Calu3 (cell line): ENCODE data around the gene SPDYE4. TPM values are rescaled to one million over a fixed set of nuclear protein-coding genes. Genes with fewer than 3 reads are reported as not detected.

ENCODE experiments used
- BruUV-seq: library from RNA; stranded (reverse); fragments of 400-500 nt; replicated peaks from 2 replicates; lab custom pipeline; 2021; lab: Mats Ljungman, UMichigan
- CTCF ChIA-PET: fragments of 300-600 bp; sonication (Branson Sonifier 250); formaldehyde crosslinking; loops from one replicate; lab custom pipeline; 2022; ENCODE audit warnings: antibody characterized with exemption; lab: Charles Lee
- DNase-seq: peaks from one replicate; pipeline ENCODE4 v3.0.0; 2022
- H3K27ac Mint-ChIP-seq: one replicate; pipeline ENCODE4 v1.8.0; 2022; ENCODE audit warnings: mixed read lengths; ENCODE audit not compliant: unreplicated experiment
- H3K27me3 Mint-ChIP-seq: one replicate; pipeline ENCODE4 v1.8.0; 2022; ENCODE audit warnings: mixed read lengths; ENCODE audit not compliant: unreplicated experiment
- H3K36me3 Mint-ChIP-seq: one replicate; pipeline ENCODE4 v1.8.0; 2022; ENCODE audit warnings: mild to moderate bottlenecking, moderate library complexity, mixed read lengths; ENCODE audit not compliant: insufficient read depth, unreplicated experiment
- H3K4me1 Mint-ChIP-seq: one replicate; pipeline ENCODE4 v1.8.0; 2022; ENCODE audit warnings: mild to moderate bottlenecking, low read depth, mixed read lengths; ENCODE audit not compliant: unreplicated experiment
- H3K4me3 Mint-ChIP-seq: one replicate; pipeline ENCODE4 v1.8.0; 2022; ENCODE audit warnings: mild to moderate bottlenecking, low read depth, moderate library complexity, mixed read lengths; ENCODE audit not compliant: unreplicated experiment
- H3K9me3 Mint-ChIP-seq: one replicate; pipeline ENCODE4 v1.8.0; 2022; ENCODE audit warnings: low read depth, mixed read lengths; ENCODE audit not compliant: unreplicated experiment
- intact Hi-C: fragments of 100-400 bp; cut with micrococcal nuclease; formaldehyde crosslinking; loops from one replicate; pipeline ENCODE4 v1.10.0; 2022; ENCODE audit not compliant: unreplicated experiment
- total RNA-seq: library from RNA; stranded (reverse); gene quantifications from 2 replicates; pipeline ENCODE4 v1.2.3, GENCODE V29; 2022
- TF ChIP-seq, protein P1 (sequence below): fragments of 200-600 bp; IDR thresholded peaks from one replicate; pipeline ENCODE4 v1.8.0; 2022; ENCODE audit warnings: antibody characterized with exemption; ENCODE audit not compliant: unreplicated experiment

The SPDYE4 gene
- total RNA-seq, 1 experiment from 2014 or later = not detected

DNA sequence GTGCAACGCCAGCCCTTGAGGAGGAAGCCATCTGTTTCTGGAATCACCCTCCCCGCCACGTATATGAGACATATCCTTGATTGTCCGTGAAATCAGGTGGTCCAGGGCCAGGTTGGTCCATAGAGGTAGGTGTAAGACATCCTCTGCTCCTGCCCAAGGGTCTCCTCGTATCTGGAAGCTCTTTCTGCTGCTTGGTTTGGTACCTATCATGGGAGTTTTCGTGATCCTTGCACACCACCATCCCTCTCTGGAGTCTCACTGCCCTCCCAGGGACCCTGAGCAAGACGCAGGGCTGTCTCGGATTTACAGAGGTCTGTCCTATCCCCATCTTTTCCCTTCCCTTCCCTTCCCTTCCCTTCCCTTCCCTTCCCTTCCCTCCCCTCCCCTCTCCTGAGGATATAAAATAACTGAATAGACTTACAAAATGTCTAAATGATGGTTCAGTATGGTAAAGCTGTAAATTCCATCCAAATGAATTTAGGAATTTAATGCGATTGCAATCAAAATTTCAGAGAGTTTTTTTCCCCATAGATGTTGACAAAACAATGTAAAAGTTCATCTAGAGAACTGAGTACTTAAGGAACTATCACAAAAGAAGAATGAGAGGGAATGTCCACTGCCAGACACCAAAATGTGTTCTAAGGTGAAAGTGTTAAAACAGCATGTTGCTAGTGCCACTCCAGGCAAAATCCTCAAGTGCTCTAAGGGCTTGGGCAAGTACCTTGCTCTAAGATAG is 11.7 kb downstream of the SPDYE4 start:
- H3K27ac Mint-ChIP-seq = no peak overlapping the region
- H3K9me3 Mint-ChIP-seq = no peaks in the 10 kb centered on the region
- no peaks in the 10 kb centered on the region for H3K36me3 Mint-ChIP-seq
- peaks cover 47% of the 10 kb centered on the region for H3K27me3 Mint-ChIP-seq
- TF ChIP-seq, protein P1, sequence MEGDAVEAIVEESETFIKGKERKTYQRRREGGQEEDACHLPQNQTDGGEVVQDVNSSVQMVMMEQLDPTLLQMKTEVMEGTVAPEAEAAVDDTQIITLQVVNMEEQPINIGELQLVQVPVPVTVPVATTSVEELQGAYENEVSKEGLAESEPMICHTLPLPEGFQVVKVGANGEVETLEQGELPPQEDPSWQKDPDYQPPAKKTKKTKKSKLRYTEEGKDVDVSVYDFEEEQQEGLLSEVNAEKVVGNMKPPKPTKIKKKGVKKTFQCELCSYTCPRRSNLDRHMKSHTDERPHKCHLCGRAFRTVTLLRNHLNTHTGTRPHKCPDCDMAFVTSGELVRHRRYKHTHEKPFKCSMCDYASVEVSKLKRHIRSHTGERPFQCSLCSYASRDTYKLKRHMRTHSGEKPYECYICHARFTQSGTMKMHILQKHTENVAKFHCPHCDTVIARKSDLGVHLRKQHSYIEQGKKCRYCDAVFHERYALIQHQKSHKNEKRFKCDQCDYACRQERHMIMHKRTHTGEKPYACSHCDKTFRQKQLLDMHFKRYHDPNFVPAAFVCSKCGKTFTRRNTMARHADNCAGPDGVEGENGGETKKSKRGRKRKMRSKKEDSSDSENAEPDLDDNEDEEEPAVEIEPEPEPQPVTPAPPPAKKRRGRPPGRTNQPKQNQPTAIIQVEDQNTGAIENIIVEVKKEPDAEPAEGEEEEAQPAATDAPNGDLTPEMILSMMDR = no peak
- CTCF ChIA-PET = interaction anchor here (0.6 to 2.0 kb wide), 3 partner anchors 25 to 363 kb away, joined by 4 to 12 read pairs (median 6); no protein-coding TSS in a partner anchor
- no peaks in the 10 kb centered on the region for H3K4me1 Mint-ChIP-seq
- peak overlapping the region; percentile 74 for H3K4me3 Mint-ChIP-seq
- intact Hi-C loops = loop anchor here (2.0 to 5.0 kb wide), 2 partner anchors 174 to 364 kb away; partner anchors contain the start of gene RPL26
- DNase-seq = no peak
- no TSS peak for BruUV-seq

DNA sequence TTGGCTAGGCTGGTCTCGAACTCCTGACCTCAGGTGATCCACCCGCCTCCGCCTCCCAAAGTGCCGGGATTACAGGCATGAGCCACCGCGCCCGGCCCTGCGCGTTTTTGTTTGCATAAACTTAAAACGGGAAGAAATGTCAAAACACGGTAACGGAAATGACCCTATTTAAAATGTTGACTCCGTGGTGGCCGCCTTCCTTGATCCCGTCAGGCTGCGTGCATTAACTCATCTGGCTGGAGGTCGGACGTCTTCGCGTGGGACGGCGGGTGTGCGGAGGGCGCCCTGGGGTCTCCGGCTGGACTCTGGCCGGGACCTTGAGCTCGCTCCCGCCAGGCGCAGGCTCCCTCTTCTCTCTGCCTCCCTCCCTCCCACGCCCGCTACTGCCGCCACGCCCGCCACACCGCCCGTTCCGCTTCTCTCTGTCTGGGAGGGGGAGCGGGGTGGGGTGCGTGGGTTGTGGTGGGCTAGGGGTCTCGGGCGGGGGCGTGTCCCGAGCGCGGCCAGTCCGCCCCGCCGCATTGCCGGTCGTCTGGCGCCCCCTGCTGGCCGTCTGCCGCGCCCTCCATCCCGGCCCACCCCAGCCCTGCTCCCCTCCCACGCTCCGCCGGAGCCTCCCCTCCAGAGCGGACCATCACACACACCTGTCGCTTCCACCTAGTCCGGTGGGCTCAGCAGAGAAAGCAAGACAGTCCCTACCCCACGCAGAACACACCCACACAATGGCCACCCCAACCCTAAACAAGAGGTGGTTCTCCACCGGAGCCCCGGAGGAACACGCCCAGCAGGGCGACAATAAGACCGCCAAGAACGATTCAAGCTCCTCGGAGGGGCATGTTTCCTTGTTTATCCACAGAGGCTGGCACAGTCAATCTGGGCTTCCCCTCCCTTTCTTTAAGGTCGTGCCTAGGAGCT is 12.5 kb downstream of the SPDYE4 start:
- H3K9me3 Mint-ChIP-seq = no peaks in the 10 kb centered on the region
- CTCF ChIA-PET = interaction anchor here (0.6 to 2.0 kb wide), 4 partner anchors 24 to 689 kb away, joined by 4 to 12 read pairs (median 6); no protein-coding TSS in a partner anchor
- H3K36me3 Mint-ChIP-seq = no peaks in the 10 kb centered on the region
- TF ChIP-seq, protein P1 = peak; percentile 81
- DNase-seq = peak; percentile 66
- H3K27me3 Mint-ChIP-seq = peaks cover 47% of the 10 kb centered on the region
- H3K27ac Mint-ChIP-seq = no peak overlapping the region
- intact Hi-C loops = loop anchor here (2.0 to 5.0 kb wide), 2 partner anchors 173 to 364 kb away; partner anchors contain the start of gene RPL26
- no peaks in the 10 kb centered on the region for H3K4me1 Mint-ChIP-seq
- no TSS peak for BruUV-seq
- peak overlapping the region; percentile 74 for H3K4me3 Mint-ChIP-seq

DNA sequence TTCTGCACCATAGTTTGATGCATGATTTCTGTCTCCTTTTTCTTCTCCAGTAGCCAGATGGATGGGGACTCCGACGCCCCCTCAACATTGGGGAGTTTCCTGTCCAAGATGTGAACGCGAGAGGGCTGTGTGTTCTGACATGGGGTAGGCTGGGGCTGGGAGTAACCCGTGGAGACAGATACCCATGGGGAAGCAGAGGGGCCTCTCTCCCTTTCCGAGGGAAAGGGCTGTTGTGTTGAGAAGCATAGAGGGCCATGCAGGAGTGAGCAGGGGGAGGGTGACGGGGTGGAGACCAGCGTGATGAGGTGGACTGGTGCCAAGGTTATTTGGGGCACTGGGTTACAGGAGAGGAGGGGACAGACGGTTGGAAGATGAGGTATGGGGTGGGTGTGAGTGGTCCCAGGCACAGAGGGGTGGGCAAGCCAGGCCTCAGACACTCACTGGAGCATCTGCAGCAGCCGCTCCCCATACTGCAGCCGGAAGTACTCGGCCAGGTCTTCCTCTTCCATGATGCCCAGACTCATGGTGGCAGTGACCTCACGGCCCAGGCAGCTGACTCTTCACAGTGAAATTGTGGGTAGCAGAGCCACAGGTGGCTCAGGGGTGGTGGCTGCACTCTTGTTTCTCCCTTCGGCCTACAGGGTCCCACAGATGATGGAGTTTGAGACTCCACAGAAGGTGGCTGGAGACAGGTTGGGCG is 14.1 kb downstream of the SPDYE4 start:
- no peaks in the 10 kb centered on the region for H3K4me1 Mint-ChIP-seq
- CTCF ChIA-PET = no interaction called here
- no peaks in the 10 kb centered on the region for H3K36me3 Mint-ChIP-seq

More for the DNA sequence above, 14.1 kb downstream of the SPDYE4 start:
- no TSS peak for BruUV-seq
- Mint-ChIP-seq H3K4me3 (peak overlapping the region; percentile 74), H3K27ac (no peak overlapping the region), H3K27me3 (peaks cover 46% of the 10 kb centered on the region), H3K9me3 (no peaks in the 10 kb centered on the region)
- TF ChIP-seq, protein P1 = no peak
- intact Hi-C loops = no loop called here
- no peak for DNase-seq
